Measurements from ENCODE around the gene SCN2A.

The SCN2A gene

GRCh38 chr2:165431014-165431413, 191.8 kb downstream of the SCN2A start:
- TF ChIP-seq, protein P1, sequence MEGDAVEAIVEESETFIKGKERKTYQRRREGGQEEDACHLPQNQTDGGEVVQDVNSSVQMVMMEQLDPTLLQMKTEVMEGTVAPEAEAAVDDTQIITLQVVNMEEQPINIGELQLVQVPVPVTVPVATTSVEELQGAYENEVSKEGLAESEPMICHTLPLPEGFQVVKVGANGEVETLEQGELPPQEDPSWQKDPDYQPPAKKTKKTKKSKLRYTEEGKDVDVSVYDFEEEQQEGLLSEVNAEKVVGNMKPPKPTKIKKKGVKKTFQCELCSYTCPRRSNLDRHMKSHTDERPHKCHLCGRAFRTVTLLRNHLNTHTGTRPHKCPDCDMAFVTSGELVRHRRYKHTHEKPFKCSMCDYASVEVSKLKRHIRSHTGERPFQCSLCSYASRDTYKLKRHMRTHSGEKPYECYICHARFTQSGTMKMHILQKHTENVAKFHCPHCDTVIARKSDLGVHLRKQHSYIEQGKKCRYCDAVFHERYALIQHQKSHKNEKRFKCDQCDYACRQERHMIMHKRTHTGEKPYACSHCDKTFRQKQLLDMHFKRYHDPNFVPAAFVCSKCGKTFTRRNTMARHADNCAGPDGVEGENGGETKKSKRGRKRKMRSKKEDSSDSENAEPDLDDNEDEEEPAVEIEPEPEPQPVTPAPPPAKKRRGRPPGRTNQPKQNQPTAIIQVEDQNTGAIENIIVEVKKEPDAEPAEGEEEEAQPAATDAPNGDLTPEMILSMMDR (conservative IDR thresholded peaks at IDR 0.05; ENCODE audit: low read depth, low read length), result no peak
- DNase-seq (ENCODE audit: low read depth), result no peak
- no peak overlapping the region for H3K4me3 ChIP-seq (ENCODE audit: low read length)

DNA sequence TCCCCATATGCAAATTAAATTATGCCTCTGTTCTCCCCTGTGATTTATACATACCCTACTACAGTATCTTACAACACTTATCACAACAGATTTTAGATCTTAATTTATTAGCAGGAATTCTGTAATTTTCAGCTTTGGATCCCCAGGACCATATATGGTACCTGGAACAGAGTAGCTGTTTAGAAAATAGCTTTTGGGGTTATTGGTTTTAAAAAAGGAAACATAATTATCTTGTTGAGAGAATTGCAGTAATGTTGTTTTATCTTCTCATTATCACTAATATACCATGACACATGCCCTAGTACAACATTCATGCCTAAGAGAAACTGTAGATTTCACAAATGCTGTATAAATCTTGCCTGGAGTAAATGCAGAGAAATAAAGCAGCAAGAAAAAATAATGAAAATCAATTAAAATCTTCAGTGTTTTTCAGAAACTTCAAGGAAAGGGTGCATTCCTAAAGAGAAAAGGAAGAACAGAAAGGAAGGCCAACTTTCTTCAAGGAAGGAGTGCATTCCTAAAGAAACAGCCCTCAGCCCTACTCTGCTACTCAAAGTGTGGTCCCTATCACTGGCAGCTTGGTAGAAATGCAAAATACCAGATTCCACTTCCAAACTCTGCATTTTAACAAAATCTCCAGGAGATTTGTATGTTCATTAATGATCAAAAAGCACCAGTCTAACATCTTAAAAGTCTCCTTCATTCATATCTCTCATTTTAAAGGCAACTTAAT, 193.2 kb downstream of the SCN2A start:
- no peak for DNase-seq (ENCODE audit: low read depth)
- TF ChIP-seq, protein P1 (conservative IDR thresholded peaks at IDR 0.05; ENCODE audit: low read depth, low read length), result no peak
- H3K4me3 ChIP-seq (ENCODE audit: low read length), result no peak overlapping the region

GRCh38 chr2:165434865-165435496, 195.8 kb downstream of the SCN2A start:
- DNase-seq (ENCODE audit: low read depth), result no peak
- no peak overlapping the region for H3K4me3 ChIP-seq (ENCODE audit: low read length)
- TF ChIP-seq, protein P1 (conservative IDR thresholded peaks at IDR 0.05; ENCODE audit: low read depth, low read length), result no peak

DNA sequence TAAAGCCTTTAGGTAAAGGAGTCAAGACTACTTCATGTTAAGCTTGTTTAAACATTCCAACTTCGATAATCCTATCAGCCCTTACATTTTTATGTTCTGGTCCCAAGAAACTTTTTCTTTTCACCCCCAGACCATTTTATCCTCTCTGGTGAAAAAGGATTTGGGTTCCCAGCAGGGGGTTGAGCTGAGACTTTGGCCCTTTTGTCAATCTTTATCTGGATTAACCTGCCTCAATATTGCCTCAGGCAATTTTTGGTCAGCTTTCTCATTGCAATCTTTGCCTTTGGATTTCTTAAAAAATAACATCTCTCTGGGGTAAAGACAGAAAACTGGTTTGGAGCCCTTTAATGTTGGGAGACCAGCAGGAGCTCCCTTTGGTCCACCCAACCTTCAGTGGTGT, 196.4 kb downstream of the SCN2A start:
- DNase-seq (ENCODE audit: low read depth), result no peak
- TF ChIP-seq, protein P1 (conservative IDR thresholded peaks at IDR 0.05; ENCODE audit: low read depth, low read length), result no peak
- no peak overlapping the region for H3K4me3 ChIP-seq (ENCODE audit: low read length)

DNA sequence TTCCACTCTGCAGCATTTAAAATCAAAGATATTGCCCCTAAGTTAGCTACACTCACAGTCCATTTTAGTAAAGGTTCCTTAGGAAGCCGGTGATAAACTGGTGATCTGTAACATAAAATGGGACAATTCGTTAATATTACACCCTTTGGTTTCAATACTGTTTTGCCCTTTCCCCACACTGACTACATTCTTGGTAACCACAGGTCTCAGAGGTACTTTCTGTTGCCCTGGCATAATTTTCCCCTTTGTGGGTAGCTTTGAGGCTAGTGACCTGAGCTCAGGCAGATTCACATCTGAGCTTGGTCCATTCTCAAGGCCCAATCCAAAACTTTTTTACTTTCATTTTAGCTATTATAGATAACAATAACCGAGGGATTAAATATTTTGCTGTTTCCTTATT, 197.3 kb downstream of the SCN2A start:
- DNase-seq (ENCODE audit: low read depth), result no peak
- TF ChIP-seq, protein P1 (conservative IDR thresholded peaks at IDR 0.05; ENCODE audit: low read depth, low read length), result no peak
- H3K4me3 ChIP-seq (ENCODE audit: low read length), result no peak overlapping the region

DNA sequence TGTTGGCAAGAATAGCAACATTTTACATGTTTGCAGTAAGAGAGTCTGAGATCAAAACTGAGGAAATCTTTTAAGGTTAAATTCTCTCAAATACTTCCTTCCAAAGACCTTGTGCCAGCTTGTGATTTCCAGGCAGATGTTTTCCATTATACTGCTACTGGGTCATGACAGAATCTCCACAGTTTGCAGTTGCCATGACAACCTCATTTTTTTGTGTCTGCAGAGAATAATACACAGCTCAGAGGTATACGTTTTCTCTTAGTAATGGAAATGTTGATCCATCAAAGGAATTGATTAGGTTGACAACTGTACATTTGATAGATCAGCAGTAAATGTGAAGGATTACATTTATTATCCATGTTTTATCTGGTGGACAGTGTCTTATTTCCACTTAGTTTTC, 201.2 kb downstream of the SCN2A start:
- H3K4me3 ChIP-seq (ENCODE audit: low read length), result no peak overlapping the region
- TF ChIP-seq, protein P1 (conservative IDR thresholded peaks at IDR 0.05; ENCODE audit: low read depth, low read length), result no peak
- peak; percentile 5 for DNase-seq (ENCODE audit: low read depth)

Data from retinal pigment epithelial cell (primary cell).